ENCODE results near the gene MYH7.

MYH7 gene

GRCh38 chr14:23435543-23436326 lies at the start of gene MYH7:
TSS of gene MYH7 (minus strand) at chr14:23435660. CDS start at chr14:23433732, 1,928 bp downstream.
- H3K27ac ChIP-seq = no peak within 1 kb of the TSS
- TF ChIP-seq ZFX (IDR thresholded peaks at IDR 0.05) (no peak), CTCF (conservative IDR thresholded peaks at IDR 0.05) (no peak)

GRCh38 chr14:23483236-23483854 lies 47.9 kb upstream of the MYH7 start:
- TF ChIP-seq ZFX (IDR thresholded peaks at IDR 0.05) = no peak
- peak; percentile 31 for TF ChIP-seq CTCF (conservative IDR thresholded peaks at IDR 0.05)
- no peak overlapping the region for H3K27ac ChIP-seq

GRCh38 chr14:23482823-23483148 lies 47.3 kb upstream of the MYH7 start:
- TF ChIP-seq CTCF (conservative IDR thresholded peaks at IDR 0.05) (no peak), ZFX (IDR thresholded peaks at IDR 0.05) (no peak)
- no peak overlapping the region for H3K27ac ChIP-seq

GRCh38 chr14:23481979-23482822 lies 46.7 kb upstream of the MYH7 start:
- no peak overlapping the region for H3K27ac ChIP-seq
- TF ChIP-seq CTCF (conservative IDR thresholded peaks at IDR 0.05) (no peak), ZFX (IDR thresholded peaks at IDR 0.05) (no peak)

GRCh38 chr14:23481362-23481970 lies 46.0 kb upstream of the MYH7 start:
- no peak overlapping the region for H3K27ac ChIP-seq
- no peak for TF ChIP-seq ZFX (IDR thresholded peaks at IDR 0.05)
- TF ChIP-seq CTCF (conservative IDR thresholded peaks at IDR 0.05) = no peak

- TF ChIP-seq CTCF (conservative IDR thresholded peaks at IDR 0.05) (peak; percentile 78), ZFX (IDR thresholded peaks at IDR 0.05) (no peak)
- H3K27ac ChIP-seq = no peak overlapping the region
Observed at GRCh38 chr14:23478109-23478759, 42.8 kb upstream of the MYH7 start.

Data from C4-2B (cell line).